Left ventricle myocardium superior (tissue), 1 donor: ENCODE measurements around the gene CACNA1A. TPM values are rescaled to one million over a fixed set of nuclear protein-coding genes. Genes with fewer than 3 reads are reported as not detected.
"Not testable (repeated sequence)": the region's sequence is repeated elsewhere in the genome, so short reads cannot be mapped to it uniquely, and the experiment has no call there.

ENCODE experiments used
- ATAC-seq: fragments of 200-7000 bp; cut with Tn5 transposase; one replicate; pipeline ENCODE4 v1.9.1; 2020; ENCODE audit warnings: mild to moderate bottlenecking, moderate library complexity
- DNase-seq: peaks from one replicate; pipeline ENCODE4 v3.0.0-alpha.2; 2020
- intact Hi-C: fragments of 100-400 bp; cut with micrococcal nuclease; formaldehyde crosslinking; loops from one replicate; pipeline ENCODE4 v1.11.0; 2022
- total RNA-seq: library from RNA; stranded (reverse); fragmentation: NEBNext Ultra II Directional; extraction: Animal tissue kit (Norgen Biotek cat#: 25700); gene quantifications from one replicate; pipeline ENCODE4 v1.2.1, GENCODE V29; 2021
- donor health status: DM: no; HTN: yes; CAD: no; lungs with severe emphysema.

CACNA1A gene
- total RNA-seq, 1 donor from 2014 or later = 0.42 TPM

- intact Hi-C loops = no loop called here
- ATAC-seq = no peak
- no peak for DNase-seq
Observed at GRCh38 chr19:13190781-13191540, 315.3 kb downstream of the CACNA1A start.

- no peak for ATAC-seq
- intact Hi-C loops = no loop called here
- no peak for DNase-seq
Observed at GRCh38 chr19:13189600-13189999, 316.7 kb downstream of the CACNA1A start.

GRCh38 chr19:13187419-13187818 is 318.9 kb downstream of the CACNA1A start:
- DNase-seq (no peak), ATAC-seq (no peak)
- intact Hi-C loops = no loop called here

GRCh38 chr19:13186688-13187087 is 319.6 kb downstream of the CACNA1A start:
- ATAC-seq, intact Hi-C loops, DNase-seq: not testable (repeated sequence)

GRCh38 chr19:13185763-13186657 is 320.3 kb downstream of the CACNA1A start:
- intact Hi-C loops, DNase-seq, ATAC-seq: not testable (repeated sequence)

GRCh38 chr19:13184926-13185325 is 321.4 kb downstream of the CACNA1A start:
- intact Hi-C loops, ATAC-seq, DNase-seq: not testable (repeated sequence)

GRCh38 chr19:13181747-13182388 is 324.4 kb downstream of the CACNA1A start:
- intact Hi-C loops = no loop called here

GRCh38 chr19:13178291-13178690 is 328.0 kb downstream of the CACNA1A start:
- ATAC-seq, intact Hi-C loops, DNase-seq: not testable (repeated sequence)

More at GRCh38 chr19:13181747-13182388, 324.4 kb downstream of the CACNA1A start:
- ATAC-seq (peak; percentile 96), DNase-seq (peak; percentile 88)

GRCh38 chr19:13177584-13177983 is 328.7 kb downstream of the CACNA1A start:
- ATAC-seq, intact Hi-C loops, DNase-seq: not testable (repeated sequence)

GRCh38 chr19:13176345-13176744 is 329.9 kb downstream of the CACNA1A start:
- no peak for DNase-seq
- ATAC-seq = no peak
- intact Hi-C loops = no loop called here

- intact Hi-C loops = no loop called here
- no peak for ATAC-seq
- no peak for DNase-seq
Observed at GRCh38 chr19:13173139-13173737, 333.0 kb downstream of the CACNA1A start.

- peak; percentile 83 for DNase-seq
Observed at GRCh38 chr19:13172346-13173138, 333.7 kb downstream of the CACNA1A start.

GRCh38 chr19:13171146-13171545 is 335.1 kb downstream of the CACNA1A start:
- DNase-seq (no peak), ATAC-seq (no peak)
- intact Hi-C loops = no loop called here

More at GRCh38 chr19:13172346-13173138, 333.7 kb downstream of the CACNA1A start:
- intact Hi-C loops = no loop called here
- ATAC-seq = peak; percentile 62

- DNase-seq (no peak), ATAC-seq (no peak)
- intact Hi-C loops = no loop called here
Observed at GRCh38 chr19:13169769-13170168, 336.5 kb downstream of the CACNA1A start.

- intact Hi-C loops, ATAC-seq, DNase-seq: not testable (repeated sequence)
Observed at GRCh38 chr19:13166151-13166550, 340.1 kb downstream of the CACNA1A start.

- intact Hi-C loops = no loop called here
- ATAC-seq = no peak
- no peak for DNase-seq
Observed at GRCh38 chr19:13165162-13165997, 340.9 kb downstream of the CACNA1A start.
